ENCODE measurements around the gene RBM28.

Gene RBM28

DNA sequence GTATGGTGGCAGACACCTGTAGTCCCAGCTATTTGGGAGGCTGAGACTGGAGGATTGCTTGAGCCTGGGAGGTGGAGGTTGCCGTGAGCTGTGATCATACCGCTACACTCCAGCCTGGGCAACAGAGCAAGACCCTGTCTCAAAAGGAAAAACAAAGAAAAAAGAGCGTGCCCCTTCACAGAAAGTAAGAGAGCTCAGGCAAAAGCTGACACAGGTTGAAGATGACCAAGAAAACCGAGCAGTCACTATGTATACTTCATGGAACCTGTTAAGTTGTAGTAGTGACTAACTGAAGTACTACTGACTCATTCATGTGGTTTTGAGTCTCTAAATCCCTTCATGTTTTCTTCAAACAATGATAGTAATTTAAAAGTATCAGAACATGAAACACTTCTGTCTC lies 19.0 kb upstream of the RBM28 start:
- intact Hi-C loops (cut with DNase I; ENCODE audit: low total_unique reads), result no loop called here
- Histone ChIP-seq H3K4me1 (peaks cover 0 to 25% (median 18%) of the 10 kb centered on the region in 4 donors), H3K9me3 (no peaks in the 10 kb centered on the region), H3K27ac (no peak overlapping the region), H3K27me3 (peaks cover 0 to 60% of the 10 kb centered on the region in 2 donors), H3K4me3 (no peak overlapping the region), H3K36me3 (no peaks in the 10 kb centered on the region)
- TF ChIP-seq, protein P1, sequence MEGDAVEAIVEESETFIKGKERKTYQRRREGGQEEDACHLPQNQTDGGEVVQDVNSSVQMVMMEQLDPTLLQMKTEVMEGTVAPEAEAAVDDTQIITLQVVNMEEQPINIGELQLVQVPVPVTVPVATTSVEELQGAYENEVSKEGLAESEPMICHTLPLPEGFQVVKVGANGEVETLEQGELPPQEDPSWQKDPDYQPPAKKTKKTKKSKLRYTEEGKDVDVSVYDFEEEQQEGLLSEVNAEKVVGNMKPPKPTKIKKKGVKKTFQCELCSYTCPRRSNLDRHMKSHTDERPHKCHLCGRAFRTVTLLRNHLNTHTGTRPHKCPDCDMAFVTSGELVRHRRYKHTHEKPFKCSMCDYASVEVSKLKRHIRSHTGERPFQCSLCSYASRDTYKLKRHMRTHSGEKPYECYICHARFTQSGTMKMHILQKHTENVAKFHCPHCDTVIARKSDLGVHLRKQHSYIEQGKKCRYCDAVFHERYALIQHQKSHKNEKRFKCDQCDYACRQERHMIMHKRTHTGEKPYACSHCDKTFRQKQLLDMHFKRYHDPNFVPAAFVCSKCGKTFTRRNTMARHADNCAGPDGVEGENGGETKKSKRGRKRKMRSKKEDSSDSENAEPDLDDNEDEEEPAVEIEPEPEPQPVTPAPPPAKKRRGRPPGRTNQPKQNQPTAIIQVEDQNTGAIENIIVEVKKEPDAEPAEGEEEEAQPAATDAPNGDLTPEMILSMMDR (IDR thresholded peaks at IDR 0.05), result no peak
- DNase-seq, result no peak

DNA sequence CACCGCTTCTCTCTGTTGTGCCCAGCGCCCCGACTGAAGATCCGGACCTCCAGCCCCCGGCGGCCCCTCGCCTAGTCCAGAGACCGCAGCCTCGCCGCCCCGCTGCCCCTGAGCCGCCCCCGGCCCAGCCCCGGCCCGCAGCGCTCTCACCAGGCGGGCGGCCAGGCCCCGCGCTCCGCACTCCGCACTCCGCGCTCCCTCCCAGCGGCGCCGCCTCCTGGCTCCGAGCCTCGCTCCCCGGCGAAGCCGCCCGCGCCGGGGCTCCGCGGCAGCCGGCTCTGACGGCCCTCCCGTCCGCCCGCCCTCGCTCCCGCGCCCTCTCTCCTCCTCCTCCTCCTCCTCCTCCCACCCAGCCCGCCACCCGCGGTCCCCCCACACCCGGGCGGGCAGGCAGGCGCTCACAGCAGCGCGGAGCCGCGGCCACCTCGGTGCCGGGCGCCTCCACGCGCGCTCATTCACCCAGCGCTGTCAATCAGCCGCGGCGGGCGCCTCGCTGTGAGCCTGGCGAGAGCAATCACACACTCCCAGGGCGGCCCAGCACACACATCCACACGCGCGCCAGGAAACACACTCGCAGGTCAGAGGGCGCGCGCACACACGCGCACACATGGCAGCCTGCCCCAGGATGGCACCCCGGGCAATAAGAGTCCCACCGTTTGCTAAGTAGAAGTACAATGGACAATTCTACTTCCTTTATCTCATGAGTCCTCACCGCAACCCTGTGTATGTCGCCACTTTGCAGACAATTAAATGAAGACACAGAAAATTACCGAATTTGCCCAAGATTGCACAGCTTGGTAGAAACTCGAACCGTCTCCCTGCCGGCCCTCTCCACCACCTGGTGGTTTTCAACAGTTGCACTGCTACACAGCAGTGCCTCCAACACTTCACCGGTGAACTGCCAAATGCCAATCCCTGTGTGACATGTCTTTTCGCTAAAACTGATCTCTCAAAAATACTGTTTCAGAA lies 18.0 kb upstream of the RBM28 start, which contains the start of gene PRRT4:
Gene PRRT4, minus strand, starts transcription at position 280 of the 969 bp plus-strand sequence.
- H3K27me3 ChIP-seq, result peaks cover 0 to 61% of the 10 kb centered on the region in 2 donors
- intact Hi-C loops (cut with DNase I; ENCODE audit: low total_unique reads), result no loop called here

DNA sequence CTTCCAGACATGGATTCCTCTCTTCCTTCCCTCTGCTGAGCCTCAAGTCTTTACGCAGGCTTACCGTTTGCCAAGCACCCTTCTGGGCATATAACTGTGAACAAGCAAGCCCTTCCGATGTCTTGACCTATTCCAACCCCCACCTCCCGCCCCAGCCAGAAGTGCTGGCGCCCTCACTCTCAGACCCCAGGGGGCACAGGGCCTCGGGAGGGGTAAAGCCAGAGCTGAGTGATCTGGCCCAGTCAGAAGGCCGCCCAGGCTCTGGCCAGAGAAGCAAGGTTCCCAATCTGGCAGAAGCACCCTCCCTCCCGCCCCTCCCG lies 16.6 kb upstream of the RBM28 start:
- intact Hi-C loops (cut with DNase I; ENCODE audit: low total_unique reads), result no loop called here
- TF ChIP-seq, protein P1 (IDR thresholded peaks at IDR 0.05), result no peak
- Histone ChIP-seq H3K27me3 (peaks cover 0 to 60% of the 10 kb centered on the region in 2 donors), H3K4me1 (peaks cover 0 to 25% (median 18%) of the 10 kb centered on the region in 4 donors), H3K27ac (no peak overlapping the region), H3K36me3 (no peaks in the 10 kb centered on the region), H3K9me3 (no peaks in the 10 kb centered on the region), H3K4me3 (peak overlapping the region in 1 of 2 donors; percentile 57)
- DNase-seq, result no peak

More for the DNA sequence above, 18.0 kb upstream of the RBM28 start, which contains the start of gene PRRT4:
- Histone ChIP-seq H3K4me1 (peaks cover 0 to 25% (median 18%) of the 10 kb centered on the region in 4 donors), H3K9me3 (no peaks in the 10 kb centered on the region), H3K36me3 (no peaks in the 10 kb centered on the region), H3K4me3 (peak within 1 kb of the TSS; percentile 46 to 57), H3K27ac (no peak within 1 kb of the TSS)
- TF ChIP-seq, protein P1 (IDR thresholded peaks at IDR 0.05), result no peak
- peak in 1 of 2 donors; percentile 68 for DNase-seq

DNA sequence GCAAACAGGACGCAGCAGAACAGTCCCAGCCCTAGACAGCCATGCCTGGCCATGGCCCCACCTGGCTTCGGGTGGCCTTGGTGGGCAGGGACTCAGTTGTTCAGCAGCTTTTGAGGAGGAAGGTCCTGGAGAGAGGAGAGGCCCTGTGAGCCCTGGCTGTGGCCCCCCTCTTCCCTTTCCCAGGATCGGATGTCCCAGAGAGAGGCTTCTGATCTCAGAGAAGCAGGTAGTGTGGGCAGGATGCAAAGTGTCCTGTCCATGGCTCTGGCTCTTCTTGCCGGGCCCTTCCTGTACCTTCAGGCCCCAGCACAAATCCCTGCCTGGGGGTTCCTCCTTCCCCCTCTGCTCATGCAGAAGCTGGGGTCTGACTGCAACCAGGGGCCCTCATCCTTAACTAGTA lies 16.2 kb upstream of the RBM28 start:
- peaks cover 0 to 25% (median 18%) of the 10 kb centered on the region in 4 donors for H3K4me1 ChIP-seq
- intact Hi-C loops (cut with DNase I; ENCODE audit: low total_unique reads), result no loop called here
- H3K27ac ChIP-seq, result no peak overlapping the region
- TF ChIP-seq, protein P1 (IDR thresholded peaks at IDR 0.05), result no peak
- peaks cover 0 to 60% of the 10 kb centered on the region in 2 donors for H3K27me3 ChIP-seq
- DNase-seq, result no peak
- H3K4me3 ChIP-seq, result no peak overlapping the region
- H3K9me3 ChIP-seq, result no peaks in the 10 kb centered on the region
- no peaks in the 10 kb centered on the region for H3K36me3 ChIP-seq

DNA sequence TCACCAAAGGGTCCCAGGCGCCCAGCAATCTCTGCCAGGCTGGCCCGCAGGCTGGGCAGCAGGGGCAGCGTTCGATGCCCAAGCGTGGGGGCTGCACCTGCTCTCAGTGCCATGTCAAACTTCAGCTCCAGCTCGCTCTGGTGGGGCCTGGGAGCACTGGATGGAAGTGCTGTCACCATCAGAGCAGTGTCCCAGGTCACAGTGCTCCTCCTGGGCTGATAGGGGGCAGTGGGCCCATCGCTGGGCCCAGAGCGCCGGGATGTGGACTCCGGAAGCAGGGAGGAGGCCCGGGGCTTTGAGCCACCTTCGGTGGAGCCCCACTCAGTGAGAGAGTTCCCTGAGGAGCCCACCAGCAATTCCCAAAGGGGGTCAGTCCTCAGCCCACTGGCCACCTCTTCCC lies 15.6 kb upstream of the RBM28 start:
- H3K36me3 ChIP-seq, result no peaks in the 10 kb centered on the region
- peaks cover 0 to 25% (median 18%) of the 10 kb centered on the region in 4 donors for H3K4me1 ChIP-seq
- intact Hi-C loops (cut with DNase I; ENCODE audit: low total_unique reads), result no loop called here
- H3K27ac ChIP-seq, result no peak overlapping the region
- H3K4me3 ChIP-seq, result no peak overlapping the region
- peaks cover 0 to 62% of the 10 kb centered on the region in 2 donors for H3K27me3 ChIP-seq
- TF ChIP-seq, protein P1 (IDR thresholded peaks at IDR 0.05), result no peak
- DNase-seq, result no peak
- no peaks in the 10 kb centered on the region for H3K9me3 ChIP-seq
